GM12865 (cell line): ENCODE results near the gene SLC9B2.

Source experiments
- DNase-seq: peaks from one replicate; pipeline ENCODE4 v3.0.0; 2010; ENCODE audit warnings: low read depth
- H3K4me3 ChIP-seq: 2 replicates; pipeline ENCODE4 v1.5.1; 2011; ENCODE audit warnings: mild to moderate bottlenecking, low read depth, low read length, control low read depth
- TF ChIP-seq, protein P1 (sequence below): IDR thresholded peaks from 2 replicates; pipeline ENCODE4 v1.5.1; 2011; ENCODE audit warnings: low read length, control low read depth, low read depth, inconsistent platforms; ENCODE audit not compliant: insufficient read depth; ENCODE audit errors: missing control alignments

The SLC9B2 gene

DNA sequence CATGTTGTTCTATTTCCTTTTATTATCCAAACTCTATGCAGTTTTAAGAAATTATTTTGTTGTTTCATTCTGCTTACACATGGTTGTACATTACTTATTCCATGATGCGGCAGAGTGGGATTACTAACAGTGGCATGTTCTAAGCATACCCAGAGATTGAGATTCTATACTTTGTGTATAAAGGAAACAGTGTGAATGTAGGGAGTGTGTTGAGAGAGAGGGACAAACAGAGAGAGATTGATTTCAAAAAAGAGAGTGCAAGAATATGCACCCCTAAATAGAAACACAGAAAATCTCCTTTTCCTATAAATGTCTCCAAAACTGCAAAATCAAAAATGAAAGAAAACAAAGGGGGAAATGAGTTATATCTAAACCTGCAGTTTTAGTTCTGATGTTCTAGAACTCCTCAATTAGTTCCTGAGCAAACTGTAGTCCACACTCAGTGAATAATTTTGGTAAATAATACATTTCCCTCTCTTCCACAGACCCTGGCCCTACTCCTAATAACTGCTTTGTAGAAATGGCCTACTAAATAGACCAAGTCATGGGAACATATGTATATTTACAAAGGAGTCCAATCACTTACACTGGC is 88.0 kb downstream of the SLC9B2 start:
- TF ChIP-seq, protein P1, sequence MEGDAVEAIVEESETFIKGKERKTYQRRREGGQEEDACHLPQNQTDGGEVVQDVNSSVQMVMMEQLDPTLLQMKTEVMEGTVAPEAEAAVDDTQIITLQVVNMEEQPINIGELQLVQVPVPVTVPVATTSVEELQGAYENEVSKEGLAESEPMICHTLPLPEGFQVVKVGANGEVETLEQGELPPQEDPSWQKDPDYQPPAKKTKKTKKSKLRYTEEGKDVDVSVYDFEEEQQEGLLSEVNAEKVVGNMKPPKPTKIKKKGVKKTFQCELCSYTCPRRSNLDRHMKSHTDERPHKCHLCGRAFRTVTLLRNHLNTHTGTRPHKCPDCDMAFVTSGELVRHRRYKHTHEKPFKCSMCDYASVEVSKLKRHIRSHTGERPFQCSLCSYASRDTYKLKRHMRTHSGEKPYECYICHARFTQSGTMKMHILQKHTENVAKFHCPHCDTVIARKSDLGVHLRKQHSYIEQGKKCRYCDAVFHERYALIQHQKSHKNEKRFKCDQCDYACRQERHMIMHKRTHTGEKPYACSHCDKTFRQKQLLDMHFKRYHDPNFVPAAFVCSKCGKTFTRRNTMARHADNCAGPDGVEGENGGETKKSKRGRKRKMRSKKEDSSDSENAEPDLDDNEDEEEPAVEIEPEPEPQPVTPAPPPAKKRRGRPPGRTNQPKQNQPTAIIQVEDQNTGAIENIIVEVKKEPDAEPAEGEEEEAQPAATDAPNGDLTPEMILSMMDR, result no peak
- no peak overlapping the region for H3K4me3 ChIP-seq
- DNase-seq, result peak; percentile 5

DNA sequence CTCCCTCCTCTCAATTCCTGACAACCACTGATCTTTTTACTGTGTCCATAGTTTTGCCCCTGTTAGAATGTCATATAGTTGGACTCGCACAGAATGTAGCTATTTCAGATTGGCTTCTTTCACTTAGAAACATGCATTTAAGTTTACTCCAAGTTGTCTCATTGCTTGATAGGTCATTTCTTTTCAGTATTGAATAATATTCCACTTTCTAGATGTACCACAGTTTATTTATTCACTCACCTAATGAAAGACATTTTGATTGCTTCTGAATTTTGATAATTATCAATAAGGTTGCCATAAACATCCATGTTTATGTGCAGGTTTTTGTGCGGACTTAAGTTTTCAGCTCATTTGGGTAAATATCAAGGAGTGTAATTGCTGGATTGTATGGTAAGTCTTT is 95.6 kb downstream of the SLC9B2 start:
- TF ChIP-seq, protein P1, result no peak
- no peak for DNase-seq
- H3K4me3 ChIP-seq, result no peak overlapping the region
